ENCODE results near the gene APP.

Gene APP

GRCh38 chr21:25912402-25912746 lies 258.2 kb downstream of the APP start:
- Histone ChIP-seq H3K27me3 (ENCODE audit: control insufficient read depth, low read length) (no peaks in the 10 kb centered on the region), H4K20me1 (ENCODE audit: control insufficient read depth, insufficient read depth, low read depth, low read length) (no peaks in the 10 kb centered on the region), H3K9me2 (replicated peaks; ENCODE audit: control insufficient read depth, low read length) (no peaks in the 10 kb centered on the region), H3K4me3 (ENCODE audit: low read length) (no peak overlapping the region), H3K79me2 (ENCODE audit: control insufficient read depth, low read length) (no peaks in the 10 kb centered on the region), H3K4me1 (ENCODE audit: control insufficient read depth, low read length) (no peaks in the 10 kb centered on the region), H3K36me3 (ENCODE audit: control insufficient read depth, low read length) (no peaks in the 10 kb centered on the region), H3K9me3 (ENCODE audit: control insufficient read depth, insufficient read depth, low read length) (no peaks in the 10 kb centered on the region; the same call in 1 of the 2 replicates), H3K27ac (ENCODE audit: low read depth, low read length) (no peak overlapping the region), H3F3A (ENCODE audit: control insufficient read depth, insufficient read depth) (no peaks in the 10 kb centered on the region), H3K4me2 (ENCODE audit: low read length) (no peak overlapping the region)
- TF ChIP-seq CTCF (IDR thresholded peaks at IDR 0.05; ENCODE audit: low read depth, low read length, poor library complexity, severe bottlenecking) (no peak), EZH2phosphoT487 (IDR thresholded peaks at IDR 0.05; ENCODE audit: borderline replicate concordance, low read length) (no peak)

GRCh38 chr21:25911730-25912401 lies 258.7 kb downstream of the APP start:
- Histone ChIP-seq H3K79me2 (ENCODE audit: control insufficient read depth, low read length) (no peaks in the 10 kb centered on the region), H3K9me3 (ENCODE audit: control insufficient read depth, insufficient read depth, low read length) (no peaks in the 10 kb centered on the region; the same call in 1 of the 2 replicates), H3K27me3 (ENCODE audit: control insufficient read depth, low read length) (no peaks in the 10 kb centered on the region), H3K4me2 (ENCODE audit: low read length) (no peak overlapping the region), H3K36me3 (ENCODE audit: control insufficient read depth, low read length) (no peaks in the 10 kb centered on the region), H3F3A (ENCODE audit: control insufficient read depth, insufficient read depth) (no peaks in the 10 kb centered on the region), H3K27ac (ENCODE audit: low read depth, low read length) (no peak overlapping the region), H3K9me2 (replicated peaks; ENCODE audit: control insufficient read depth, low read length) (no peaks in the 10 kb centered on the region), H3K4me3 (ENCODE audit: low read length) (no peak overlapping the region), H3K4me1 (ENCODE audit: control insufficient read depth, low read length) (no peaks in the 10 kb centered on the region), H4K20me1 (ENCODE audit: control insufficient read depth, insufficient read depth, low read depth, low read length) (no peaks in the 10 kb centered on the region)
- no peak for TF ChIP-seq CTCF (IDR thresholded peaks at IDR 0.05; ENCODE audit: low read depth, low read length, poor library complexity, severe bottlenecking)
- no peak for TF ChIP-seq EZH2phosphoT487 (IDR thresholded peaks at IDR 0.05; ENCODE audit: borderline replicate concordance, low read length)

DNA sequence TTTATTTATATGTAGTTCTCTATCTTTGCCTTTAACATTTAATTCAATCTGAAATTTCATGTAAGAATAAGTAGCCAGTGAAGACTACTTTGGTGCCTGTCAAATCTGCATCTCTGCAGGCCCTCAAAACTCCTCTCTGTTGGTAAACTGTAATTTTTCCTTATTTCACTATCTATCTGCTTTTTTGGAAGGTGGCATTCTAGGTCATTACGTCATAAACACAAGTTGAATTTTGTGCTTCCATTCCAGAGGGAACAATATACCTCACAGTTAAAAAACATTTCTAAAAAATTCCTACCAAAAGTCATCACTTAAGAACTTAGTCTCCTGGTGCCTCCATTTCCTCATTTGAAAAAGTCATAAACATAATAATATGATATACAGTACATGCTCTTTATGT lies 259.8 kb downstream of the APP start:
- no peaks in the 10 kb centered on the region; the same call in 1 of the 2 replicates for H3K9me3 ChIP-seq (ENCODE audit: control insufficient read depth, insufficient read depth, low read length)
- no peaks in the 10 kb centered on the region for H3K9me2 ChIP-seq (replicated peaks; ENCODE audit: control insufficient read depth, low read length)
- no peak overlapping the region for H3K4me2 ChIP-seq (ENCODE audit: low read length)
- no peaks in the 10 kb centered on the region for H3K27me3 ChIP-seq (ENCODE audit: control insufficient read depth, low read length)
- no peak overlapping the region for H3K4me3 ChIP-seq (ENCODE audit: low read length)
- TF ChIP-seq CTCF (IDR thresholded peaks at IDR 0.05; ENCODE audit: low read depth, low read length, poor library complexity, severe bottlenecking): no peak
- TF ChIP-seq EZH2phosphoT487 (IDR thresholded peaks at IDR 0.05; ENCODE audit: borderline replicate concordance, low read length): no peak
- H3K36me3 ChIP-seq (ENCODE audit: control insufficient read depth, low read length): no peaks in the 10 kb centered on the region
- no peaks in the 10 kb centered on the region for H3F3A ChIP-seq (ENCODE audit: control insufficient read depth, insufficient read depth)
- H3K27ac ChIP-seq (ENCODE audit: low read depth, low read length): no peak overlapping the region
- no peaks in the 10 kb centered on the region for H4K20me1 ChIP-seq (ENCODE audit: control insufficient read depth, insufficient read depth, low read depth, low read length)
- no peaks in the 10 kb centered on the region for H3K4me1 ChIP-seq (ENCODE audit: control insufficient read depth, low read length)
- no peaks in the 10 kb centered on the region for H3K79me2 ChIP-seq (ENCODE audit: control insufficient read depth, low read length)

All from DOHH2 (cell line).